ENCODE measurements around the gene DOLPP1. TPM values are rescaled to one million over a fixed set of nuclear protein-coding genes. Genes with fewer than 3 reads are reported as not detected.

DOLPP1 gene
- total and polyA plus RNA-seq, 2 of the 13 experiments (the other 11 are each of a cell fraction or from before 2014, with no cell fraction given), result 21.0 to 34.1 TPM

GRCh38 chr9:129101279-129101678 lies 20.4 kb downstream of the DOLPP1 start:
- Histone ChIP-seq H3K27ac (ENCODE audit: extremely low read length, insufficient read depth, low read length) (no peak overlapping the region), H3K4me1 (ENCODE audit: insufficient read depth, low read length) (no peaks in the 10 kb centered on the region), H4K20me1 (ENCODE audit: insufficient read depth, low read length) (0 out of 2 replicates have a peak, but pooled peaks cover 3% of the 10 kb centered on the region), H3K79me2 (ENCODE audit: insufficient read depth, low read length) (no peaks in the 10 kb centered on the region), H3K36me3 (replicated peaks in 1 of 2; ENCODE audit: control insufficient read depth in 1 of 2, insufficient read depth in 2 of 2, low read length in 2 of 2) (peaks cover 0 to 3% of the 10 kb centered on the region in 2 experiments; a peak in 3 of 5 replicates), H3K9ac (ENCODE audit: insufficient read depth, low read depth, low read length) (no peak overlapping the region), H3K27me3 (ENCODE audit: control insufficient read depth in 1 of 2, insufficient read depth in 2 of 2, low read length in 2 of 2) (no peaks in the 10 kb centered on the region), H3K4me2 (ENCODE audit: low read depth, low read length) (no peak overlapping the region), H2AFZ (ENCODE audit: low read length) (no peak overlapping the region), H3K9me3 (ENCODE audit: low read length) (no peaks in the 10 kb centered on the region), H3K4me3 (replicated peaks in 1 of 3; ENCODE audit: insufficient read depth in 1 of 3, low read depth in 2 of 3, low read length in 3 of 3) (no peak overlapping the region)
- ChIA-PET CTCF (ENCODE audit: low intra/inter-chr PET ratio, low total read pairs) (no interaction called here), POLR2A (no interaction called here)
- intact Hi-C loops (cut with micrococcal nuclease; ENCODE audit: unreplicated experiment) (no loop called here), in situ Hi-C loops (cut with HindIII; ENCODE audit: extremely low pct_ligation_motif_present, low pct_unique_long_range_greater_than_20kb) (no loop called here)
- 97% methylated on average over 7 of the region's 7 CpGs for WGBS (ENCODE audit: low lambda C conversion rate)
- FAIRE-seq (no peak), ATAC-seq (no peak), DNase-seq (ENCODE audit: low spot score) (no peak)
- no TSS peak for BruUV-seq (replicated peaks)
- TF ChIP-seq TCF7L2 (IDR thresholded peaks at IDR 0.05; ENCODE audit: low read depth, low read length) (no peak), ZBTB3 (CRISPR knock-in tag; IDR thresholded peaks at IDR 0.05; ENCODE audit: borderline replicate concordance, low read depth) (no peak), TEAD2 (CRISPR knock-in tag; IDR thresholded peaks at IDR 0.05) (no peak), ZNF10 (CRISPR knock-in tag; IDR thresholded peaks at IDR 0.05; ENCODE audit: borderline replicate concordance, low read depth) (no peak), ATF3 (CRISPR knock-in tag; IDR thresholded peaks at IDR 0.05) (no peak), FOXK1 (CRISPR knock-in tag; IDR thresholded peaks at IDR 0.05; ENCODE audit: borderline replicate concordance, low read depth) (no peak), ZNF552 (CRISPR knock-in tag; IDR thresholded peaks at IDR 0.05; ENCODE audit: borderline replicate concordance) (no peak), SMC3 (IDR thresholded peaks at IDR 0.05; ENCODE audit: low read length) (no peak), ETV5 (CRISPR knock-in tag; IDR thresholded peaks at IDR 0.05; ENCODE audit: borderline replicate concordance) (no peak), GATAD2A (CRISPR knock-in tag; IDR thresholded peaks at IDR 0.05) (no peak), PTBP1 (IDR thresholded peaks at IDR 0.05; ENCODE audit: low read depth, low read length, poor library complexity, severe bottlenecking) (no peak), ZNF670 (CRISPR knock-in tag; IDR thresholded peaks at IDR 0.05; ENCODE audit: borderline replicate concordance) (no peak), TIGD3 (CRISPR knock-in tag; IDR thresholded peaks at IDR 0.05; ENCODE audit: borderline replicate concordance) (no peak), ATM (IDR thresholded peaks at IDR 0.05; ENCODE audit: borderline replicate concordance) (no peak), GFI1 (CRISPR knock-in tag; IDR thresholded peaks at IDR 0.05; ENCODE audit: borderline replicate concordance) (no peak)

Data from HepG2 (cell line).